D721Med (cell line): ENCODE data around the gene IKBKE.

Experiments
- DNase-seq: peaks from one replicate; pipeline ENCODE4 v3.0.0; 2011; ENCODE audit warnings: low spot score; ENCODE audit not compliant: insufficient read length
- FAIRE-seq: peaks from 2 replicates; lab custom pipeline; 2011; peaks lifted over from hg19 to GRCh38; lab: Jason Lieb, UNC
- CTCF ChIP-seq: IDR thresholded peaks from 2 replicates; pipeline ENCODE4 v1.5.1; 2012; ENCODE audit warnings: mild to moderate bottlenecking, control low read depth; ENCODE audit not compliant: insufficient read depth; ENCODE audit errors: missing control alignments

The IKBKE gene

GRCh38 chr1:206501881-206502280 lies 31.6 kb downstream of the IKBKE start:
- DNase-seq (no peak), FAIRE-seq (no peak)
- TF ChIP-seq CTCF, result no peak

GRCh38 chr1:206502403-206502802 lies 32.1 kb downstream of the IKBKE start:
- FAIRE-seq (no peak), DNase-seq (no peak)
- no peak for TF ChIP-seq CTCF

- DNase-seq (no peak), FAIRE-seq (no peak)
- no peak for TF ChIP-seq CTCF
These were observed 32.5 kb downstream of the IKBKE start for GRCh38 chr1:206502812-206503211.

GRCh38 chr1:206503591-206504362 lies 33.5 kb downstream of the IKBKE start:
- FAIRE-seq, result no peak
- DNase-seq, result no peak
- TF ChIP-seq CTCF, result no peak

DNA sequence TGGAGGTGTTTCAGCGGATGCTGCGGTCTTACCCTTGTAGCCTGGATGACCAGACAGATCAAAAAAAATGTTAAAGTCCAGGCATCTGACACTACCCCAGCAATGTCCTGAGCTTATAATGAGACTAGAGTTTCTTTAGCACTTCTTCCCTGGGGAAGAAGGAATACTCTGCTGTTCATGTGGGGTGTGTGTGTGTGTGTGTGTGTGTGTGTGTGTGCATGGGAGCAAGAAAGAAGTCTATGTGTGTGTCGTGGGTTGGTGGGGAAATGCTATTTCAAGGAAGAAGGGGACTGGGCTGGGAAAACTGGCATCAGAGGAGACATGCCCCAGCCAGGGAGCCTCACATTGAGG lies 34.1 kb downstream of the IKBKE start:
- FAIRE-seq, result no peak

DNA sequence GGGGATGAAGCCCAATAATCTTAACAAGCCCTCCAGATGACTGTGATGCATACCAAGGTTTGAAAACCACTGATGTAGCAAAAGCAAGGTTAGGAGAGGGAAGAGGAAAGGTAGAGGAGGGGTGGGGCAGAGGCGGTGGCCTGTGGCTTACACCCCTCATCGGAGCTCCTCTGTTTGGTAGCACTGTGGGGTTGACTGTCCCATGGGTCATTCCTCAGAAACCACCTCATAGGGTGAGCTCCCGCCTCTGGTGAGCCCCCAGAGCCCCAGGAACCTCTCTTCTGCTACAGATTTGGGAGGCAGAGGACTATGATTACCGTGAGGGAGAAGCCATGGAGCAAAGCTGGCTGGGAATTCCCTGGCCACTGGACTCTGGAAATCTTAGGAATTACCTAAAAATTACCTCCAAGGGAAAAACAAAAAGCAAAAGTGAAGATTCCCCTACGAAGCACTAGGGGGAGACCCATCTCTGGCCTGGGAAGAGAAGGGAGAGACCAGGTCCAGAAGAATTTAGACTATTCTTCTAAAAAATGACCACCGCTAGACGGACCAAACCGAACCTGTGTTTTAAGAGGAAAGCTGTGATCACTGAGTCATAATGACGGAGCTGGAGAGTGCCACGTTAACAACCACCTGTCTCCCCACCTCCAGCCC lies 35.6 kb downstream of the IKBKE start:
- FAIRE-seq (no peak), DNase-seq (no peak)

More for the DNA sequence above, 34.1 kb downstream of the IKBKE start:
- DNase-seq, result no peak
- no peak for TF ChIP-seq CTCF

More for the DNA sequence above, 35.6 kb downstream of the IKBKE start:
- peak; percentile 30 for TF ChIP-seq CTCF
